Panc1 (cell line): ENCODE results near the gene ASRGL1. TPM values are rescaled to one million over a fixed set of nuclear protein-coding genes. Genes with fewer than 3 reads are reported as not detected.
A peak's percentile ranks its signal among the peaks of the same experiment; 100 is the strongest.

ENCODE experiments used
- ATAC-seq: fragments of 200-7000 bp; cut with Tn5 transposase; 2 replicates; pipeline ENCODE4 v1.9.1; 2020; ENCODE audit warnings: mild to moderate bottlenecking, moderate library complexity
- BruUV-seq: library from RNA; stranded (reverse); fragments of 400-500 nt; replicated peaks from 2 replicates; lab custom pipeline; 2021; lab: Mats Ljungman, UMichigan
- CTCF ChIA-PET: fragments of 300-600 bp; sonication (Branson Sonifier 250); formaldehyde crosslinking; loops from one replicate; lab custom pipeline; 2022; ENCODE audit warnings: antibody characterized with exemption; lab: Charles Lee
- POLR2A ChIA-PET: fragments of 300-600 bp; sonication (Branson Sonifier 250); formaldehyde crosslinking; loops from one replicate; lab custom pipeline; 2022; ENCODE audit warnings: antibody characterized with exemption; lab: Charles Lee
- DNase-seq: peaks from one replicate; pipeline ENCODE4 v3.0.0-alpha.2; 2010; ENCODE audit warnings: low read depth, low spot score
- H3K27ac ChIP-seq: 2 replicates; pipeline ENCODE4 v1.5.1; 2011; ENCODE audit warnings: mild to moderate bottlenecking, low read length, inconsistent platforms
- H3K27me3 ChIP-seq: fragments of 200-500 bp; sonication (Bioruptor generic); 2 replicates; pipeline ENCODE4 v1.6.0; 2014; ENCODE audit warnings: low read length, inconsistent platforms; ENCODE audit not compliant: control insufficient read depth, insufficient read depth
- H3K36me3 ChIP-seq: fragments of 200-500 bp; sonication (Bioruptor generic); 2 replicates; pipeline ENCODE4 v1.5.1; 2014; ENCODE audit warnings: inconsistent platforms, mild to moderate bottlenecking, low read length, moderate library complexity; ENCODE audit not compliant: control insufficient read depth, insufficient read depth
- H3K4me1 ChIP-seq: 2 replicates; pipeline ENCODE4 v1.5.1; 2011; ENCODE audit warnings: inconsistent platforms, mild to moderate bottlenecking, low read length, moderate library complexity; ENCODE audit not compliant: control insufficient read depth, insufficient read depth
- H3K4me3 ChIP-seq, 2 experiments: 2 replicates each; pipeline ENCODE4 v1.5.1; 2011 to 2012; ENCODE audit warnings: low read depth in 2 of 2, low read length in 2 of 2, mild to moderate bottlenecking in 2 of 2, inconsistent platforms in 1 of 2, moderate library complexity in 1 of 2
- H3K9me3 ChIP-seq: fragments of 200-500 bp; sonication (Bioruptor generic); 2 replicates; pipeline ENCODE4 v1.5.1; 2014; ENCODE audit warnings: low read depth, mild to moderate bottlenecking, inconsistent platforms, low read length, moderate library complexity; ENCODE audit not compliant: control insufficient read depth, insufficient read depth
- CTCF ChIP-seq: fragments of 450-650 bp; IDR thresholded peaks from 2 replicates; pipeline ENCODE4 v1.5.1; 2017; ENCODE audit warnings: mild to moderate bottlenecking
- POLR2AphosphoS5 ChIP-seq: IDR thresholded peaks from 2 replicates; pipeline ENCODE4 v1.6.1; 2012; ENCODE audit warnings: mild to moderate bottlenecking, low read depth, low read length, moderate library complexity
- REST ChIP-seq, 2 experiments: IDR thresholded peaks; 2 replicates each; pipeline ENCODE4 v1.6.1; 2011 to 2012; ENCODE audit warnings: low read depth in 2 of 2, control low read depth in 1 of 2, low read length in 1 of 2, mild to moderate bottlenecking in 1 of 2, moderate library complexity in 1 of 2; ENCODE audit not compliant: insufficient read depth in 1 of 2
- SIN3A ChIP-seq: IDR thresholded peaks from 2 replicates; pipeline ENCODE4 v1.6.1; 2012; ENCODE audit warnings: low read depth, mild to moderate bottlenecking, low read length, moderate library complexity, borderline replicate concordance; ENCODE audit not compliant: insufficient read depth
- TCF7L2 ChIP-seq: IDR thresholded peaks from 2 replicates; pipeline ENCODE4 v1.6.1; 2011; ENCODE audit warnings: mild to moderate bottlenecking, low read depth, low read length, inconsistent platforms
- in situ Hi-C: cut with HindIII; loops from 2 replicates; pipeline ENCODE4 v1.10.0; 2016; ENCODE audit warnings: low sequenced_read_pairs, low pct_unique_long_range_greater_than_20kb
- intact Hi-C: fragments of 100-400 bp; cut with micrococcal nuclease; formaldehyde crosslinking; loops from one replicate; pipeline ENCODE4 v1.10.0; 2022; ENCODE audit not compliant: unreplicated experiment
- total RNA-seq: library from RNA; stranded (reverse); gene quantifications from one replicate; pipeline ENCODE4 v1.2.1, GENCODE V29; 2021; ENCODE audit not compliant: unreplicated experiment

Gene ASRGL1
- total RNA-seq, 1 experiment from 2014 or later: 43.2 TPM

- DNase-seq: no peak
- TF ChIP-seq TCF7L2: no peak
- no peak for TF ChIP-seq SIN3A
- TF ChIP-seq POLR2AphosphoS5: no peak
- no peak for TF ChIP-seq CTCF
- TF ChIP-seq REST (IDR thresholded peaks at IDR 0.05; ENCODE audit: insufficient read depth in 1 of 2, low read depth in 2 of 2, low read length in 1 of 2): no peak
- Histone ChIP-seq H3K27me3 (no peaks in the 10 kb centered on the region), H3K27ac (peak overlapping the region; percentile 98), H3K36me3 (no peaks in the 10 kb centered on the region), H3K4me1 (peaks cover 69% of the 10 kb centered on the region), H3K4me3 (no peak overlapping the region), H3K9me3 (no peaks in the 10 kb centered on the region)
- BruUV-seq: no TSS peak
- CTCF ChIA-PET: no interaction called here
- POLR2A ChIA-PET: no interaction called here
- intact Hi-C loops: loop anchor here (2.0 kb wide), 1 partner anchor 74 kb away; no protein-coding TSS in a partner anchor
- in situ Hi-C loops: no loop called here
- no peak for ATAC-seq
Measured at GRCh38 chr11:62430425-62430824, 93.2 kb downstream of the ASRGL1 start.

DNA sequence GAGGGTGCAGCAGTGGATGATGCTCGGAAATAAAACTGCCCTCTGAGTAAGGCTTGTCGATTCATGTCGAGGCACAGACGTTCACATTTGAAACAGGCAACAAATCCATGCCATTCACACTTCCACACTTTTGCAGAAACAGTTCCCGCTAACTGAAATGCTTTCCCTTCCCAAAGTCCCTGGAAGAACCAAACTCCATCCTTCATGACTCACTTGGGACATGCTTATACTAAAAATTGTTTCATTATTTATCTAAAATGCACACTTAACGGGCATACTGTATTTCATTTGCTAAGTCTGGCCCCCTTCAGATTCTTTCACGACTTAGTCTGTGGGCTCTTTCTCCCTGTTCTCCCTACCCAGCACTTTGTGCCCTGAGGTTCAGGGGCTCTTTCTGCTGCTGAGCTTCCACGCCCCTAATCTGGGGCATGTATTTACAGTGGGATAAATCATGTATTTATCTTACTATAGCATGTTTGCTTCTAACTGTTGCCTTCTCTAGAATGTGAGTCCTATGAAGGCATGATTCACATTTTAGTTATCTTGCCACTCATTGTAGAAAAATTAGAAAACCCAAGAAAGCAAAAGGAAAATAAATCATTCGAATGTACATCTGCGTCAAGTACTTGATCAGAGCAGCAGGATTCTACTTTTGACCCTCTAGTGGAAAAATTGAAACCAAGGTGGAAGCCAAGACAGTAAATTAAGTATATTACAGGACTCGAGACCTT is 94.1 kb downstream of the ASRGL1 start:
- ATAC-seq (no peak), DNase-seq (no peak)
- intact Hi-C loops (loop anchor here (2.0 kb wide), 1 partner anchor 73 kb away; no protein-coding TSS in a partner anchor), in situ Hi-C loops (no loop called here)
- Histone ChIP-seq H3K27ac (peak overlapping the region; percentile 98), H3K4me1 (peaks cover 69% of the 10 kb centered on the region), H3K4me3 (no peak overlapping the region), H3K27me3 (no peaks in the 10 kb centered on the region), H3K9me3 (no peaks in the 10 kb centered on the region), H3K36me3 (no peaks in the 10 kb centered on the region)
- BruUV-seq: no TSS peak
- ChIA-PET CTCF (no interaction called here), POLR2A (no interaction called here)
- TF ChIP-seq POLR2AphosphoS5 (no peak), SIN3A (no peak)

DNA sequence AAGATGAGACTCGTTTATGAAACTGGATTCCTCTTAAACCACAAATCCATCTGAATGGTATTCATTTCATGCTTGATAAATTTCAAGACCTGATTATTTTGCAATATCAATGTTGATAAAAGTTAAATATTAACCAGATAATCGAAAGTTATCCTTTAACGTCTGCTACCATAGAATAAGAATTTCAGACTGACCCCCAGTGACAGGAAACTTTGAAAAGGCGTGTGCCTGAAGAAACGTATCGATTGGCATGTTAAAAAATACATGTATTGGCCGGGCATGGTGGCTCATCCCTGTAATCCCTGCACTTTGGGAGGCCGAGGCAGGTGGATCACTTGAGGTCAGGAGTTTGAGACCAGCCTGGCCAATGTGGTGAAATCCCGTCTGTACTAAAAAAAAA is 95.4 kb downstream of the ASRGL1 start:
- CTCF ChIA-PET: interaction anchor here (1.2 kb wide), 1 partner anchor 38 kb away, joined by 3 read pairs; no protein-coding TSS in a partner anchor
- in situ Hi-C loops (no loop called here), intact Hi-C loops (no loop called here)
- no TSS peak for BruUV-seq
- no peak for ATAC-seq
- H3K36me3 ChIP-seq: no peaks in the 10 kb centered on the region
- POLR2A ChIA-PET: interaction anchor here (0.7 kb wide), 1 partner anchor 1219 kb away, joined by 3 read pairs; no protein-coding TSS in a partner anchor
- DNase-seq: no peak
- TF ChIP-seq CTCF (no peak), TCF7L2 (no peak), REST (IDR thresholded peaks at IDR 0.05; ENCODE audit: insufficient read depth in 1 of 2, low read depth in 2 of 2, low read length in 1 of 2) (no peak)
- H3K9me3 ChIP-seq: no peaks in the 10 kb centered on the region
- no peak overlapping the region for H3K4me3 ChIP-seq
- no peaks in the 10 kb centered on the region for H3K27me3 ChIP-seq
- H3K4me1 ChIP-seq: peaks cover 60% of the 10 kb centered on the region
- H3K27ac ChIP-seq: peak overlapping the region; percentile 98
